Vagina (tissue), 2 donors: ENCODE data around the gene TRIM72. TPM values are rescaled to one million over a fixed set of nuclear protein-coding genes. Genes with fewer than 3 reads are reported as not detected.

ENCODE experiments used
- DNase-seq, 2 donors: peaks; one replicate each; pipeline ENCODE4 v3.0.0-alpha.2; 2017; ENCODE audit errors: extremely low spot score in 2 of 2
- H3K27ac ChIP-seq: fragments of 200-600 bp; sonication (generic); one replicate; pipeline ENCODE4 v1.5.1; 2019
- H3K27me3 ChIP-seq: fragments of 200-600 bp; sonication (generic); one replicate; pipeline ENCODE4 v1.5.1; 2019
- H3K36me3 ChIP-seq, 2 donors: fragments of 200-600 bp; sonication (generic); one replicate each; pipeline ENCODE4 v1.5.1; 2017 to 2019
- H3K4me1 ChIP-seq: fragments of 200-600 bp; sonication (generic); one replicate; pipeline ENCODE4 v1.5.1; 2019
- H3K4me3 ChIP-seq, 2 donors: fragments of 200-600 bp; sonication (generic); 1 replicate in 1 of 2; 2 replicates in 1 of 2; pipeline ENCODE4 v1.5.1; 2016 to 2019
- H3K9me3 ChIP-seq: fragments of 200-600 bp; sonication (generic); one replicate; pipeline ENCODE4 v1.5.1; 2019
- POLR2A ChIP-seq, 2 donors: fragments of 450-650 bp; IDR thresholded peaks; one replicate each; pipeline ENCODE4 v1.6.1; 2017; ENCODE audit warnings: antibody characterized with exemption in 2 of 2, mild to moderate bottlenecking in 2 of 2, moderate library complexity in 2 of 2
- POLR2AphosphoS5 ChIP-seq, 2 donors: sonication (generic); formaldehyde crosslinking; IDR thresholded peaks; one replicate each; pipeline ENCODE4 v1.9.0; 2017; ENCODE audit warnings: antibody characterized with exemption in 2 of 2, mild to moderate bottlenecking in 2 of 2, low read depth in 1 of 2; ENCODE audit not compliant: insufficient read depth in 1 of 2
- intact Hi-C: fragments of 100-400 bp; cut with DNase I; formaldehyde crosslinking; loops from one replicate; pipeline ENCODE4 v1.15.1; 2023
- total RNA-seq: library from RNA; depleted of rRNA; stranded (reverse); fragments of >200 nt; gene quantifications from one replicate; pipeline ENCODE4 v1.2.3, GENCODE V29; 2016
- TF ChIP-seq, protein P1 (sequence below), 3 experiments: fragments of 450-650 bp in 2 of 3; fragments of 200-600 bp in 1 of 3; sonication (generic) in 1 of 3; IDR thresholded peaks; one replicate each; pipeline ENCODE4 v1.5.1; 2017 to 2019; ENCODE audit warnings: antibody characterized with exemption in 3 of 3, mild to moderate bottlenecking in 2 of 3, moderate library complexity in 2 of 3

Gene TRIM72
- total RNA-seq, 1 donor from 2014 or later: not detected

GRCh38 chr16:31186930-31187807 lies 26.8 kb upstream of the TRIM72 start:
- H3K27me3 ChIP-seq: no peaks in the 10 kb centered on the region
- H3K4me1 ChIP-seq: peaks cover 24% of the 10 kb centered on the region
- no peaks in the 10 kb centered on the region for H3K9me3 ChIP-seq
- H3K36me3 ChIP-seq: peaks cover 4 to 99% of the 10 kb centered on the region in 2 donors
- TF ChIP-seq POLR2AphosphoS5 (IDR thresholded peaks at IDR 0.05; ENCODE audit: insufficient read depth in 1 of 2, low read depth in 1 of 2) (no peak), POLR2A (IDR thresholded peaks at IDR 0.05) (no peak)
- TF ChIP-seq, protein P1, sequence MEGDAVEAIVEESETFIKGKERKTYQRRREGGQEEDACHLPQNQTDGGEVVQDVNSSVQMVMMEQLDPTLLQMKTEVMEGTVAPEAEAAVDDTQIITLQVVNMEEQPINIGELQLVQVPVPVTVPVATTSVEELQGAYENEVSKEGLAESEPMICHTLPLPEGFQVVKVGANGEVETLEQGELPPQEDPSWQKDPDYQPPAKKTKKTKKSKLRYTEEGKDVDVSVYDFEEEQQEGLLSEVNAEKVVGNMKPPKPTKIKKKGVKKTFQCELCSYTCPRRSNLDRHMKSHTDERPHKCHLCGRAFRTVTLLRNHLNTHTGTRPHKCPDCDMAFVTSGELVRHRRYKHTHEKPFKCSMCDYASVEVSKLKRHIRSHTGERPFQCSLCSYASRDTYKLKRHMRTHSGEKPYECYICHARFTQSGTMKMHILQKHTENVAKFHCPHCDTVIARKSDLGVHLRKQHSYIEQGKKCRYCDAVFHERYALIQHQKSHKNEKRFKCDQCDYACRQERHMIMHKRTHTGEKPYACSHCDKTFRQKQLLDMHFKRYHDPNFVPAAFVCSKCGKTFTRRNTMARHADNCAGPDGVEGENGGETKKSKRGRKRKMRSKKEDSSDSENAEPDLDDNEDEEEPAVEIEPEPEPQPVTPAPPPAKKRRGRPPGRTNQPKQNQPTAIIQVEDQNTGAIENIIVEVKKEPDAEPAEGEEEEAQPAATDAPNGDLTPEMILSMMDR (IDR thresholded peaks at IDR 0.05): no peak
- DNase-seq: no peak
- intact Hi-C loops: loop anchor here (10.0 kb wide), 1 partner anchor 258 kb away; the partner anchor contains the start of gene ZNF843
- no peak overlapping the region for H3K4me3 ChIP-seq
- no peak overlapping the region for H3K27ac ChIP-seq

DNA sequence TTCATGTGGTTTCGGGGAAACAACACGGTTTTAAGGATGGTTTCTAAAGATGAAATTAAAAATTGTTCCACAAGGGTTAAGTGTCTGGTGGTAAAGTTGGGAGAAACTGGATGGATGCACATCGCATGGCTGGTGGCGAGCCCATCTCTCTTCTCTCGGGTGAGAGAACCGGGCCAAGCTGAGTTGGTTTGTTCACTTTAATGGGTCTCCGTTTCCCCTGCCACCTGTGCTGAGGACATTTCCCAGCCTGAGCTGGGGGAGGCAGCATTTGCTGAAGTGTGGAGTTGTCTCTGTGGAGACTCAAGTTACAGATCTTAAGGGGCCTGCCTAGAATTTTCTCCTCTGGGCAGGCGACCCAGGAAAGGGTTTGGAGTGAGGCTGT lies 26.1 kb upstream of the TRIM72 start:
- Histone ChIP-seq H3K9me3 (no peaks in the 10 kb centered on the region), H3K27me3 (no peaks in the 10 kb centered on the region), H3K27ac (no peak overlapping the region), H3K4me3 (no peak overlapping the region), H3K4me1 (peaks cover 18% of the 10 kb centered on the region), H3K36me3 (peaks cover 4 to 100% of the 10 kb centered on the region in 2 donors)
- no peak for DNase-seq
- TF ChIP-seq POLR2A (IDR thresholded peaks at IDR 0.05): no peak
- TF ChIP-seq, protein P1 (IDR thresholded peaks at IDR 0.05): no peak
- no peak for TF ChIP-seq POLR2AphosphoS5 (IDR thresholded peaks at IDR 0.05; ENCODE audit: insufficient read depth in 1 of 2, low read depth in 1 of 2)
- intact Hi-C loops: loop anchor here (10.0 kb wide), 1 partner anchor 257 kb away; the partner anchor contains the start of gene ZNF843

DNA sequence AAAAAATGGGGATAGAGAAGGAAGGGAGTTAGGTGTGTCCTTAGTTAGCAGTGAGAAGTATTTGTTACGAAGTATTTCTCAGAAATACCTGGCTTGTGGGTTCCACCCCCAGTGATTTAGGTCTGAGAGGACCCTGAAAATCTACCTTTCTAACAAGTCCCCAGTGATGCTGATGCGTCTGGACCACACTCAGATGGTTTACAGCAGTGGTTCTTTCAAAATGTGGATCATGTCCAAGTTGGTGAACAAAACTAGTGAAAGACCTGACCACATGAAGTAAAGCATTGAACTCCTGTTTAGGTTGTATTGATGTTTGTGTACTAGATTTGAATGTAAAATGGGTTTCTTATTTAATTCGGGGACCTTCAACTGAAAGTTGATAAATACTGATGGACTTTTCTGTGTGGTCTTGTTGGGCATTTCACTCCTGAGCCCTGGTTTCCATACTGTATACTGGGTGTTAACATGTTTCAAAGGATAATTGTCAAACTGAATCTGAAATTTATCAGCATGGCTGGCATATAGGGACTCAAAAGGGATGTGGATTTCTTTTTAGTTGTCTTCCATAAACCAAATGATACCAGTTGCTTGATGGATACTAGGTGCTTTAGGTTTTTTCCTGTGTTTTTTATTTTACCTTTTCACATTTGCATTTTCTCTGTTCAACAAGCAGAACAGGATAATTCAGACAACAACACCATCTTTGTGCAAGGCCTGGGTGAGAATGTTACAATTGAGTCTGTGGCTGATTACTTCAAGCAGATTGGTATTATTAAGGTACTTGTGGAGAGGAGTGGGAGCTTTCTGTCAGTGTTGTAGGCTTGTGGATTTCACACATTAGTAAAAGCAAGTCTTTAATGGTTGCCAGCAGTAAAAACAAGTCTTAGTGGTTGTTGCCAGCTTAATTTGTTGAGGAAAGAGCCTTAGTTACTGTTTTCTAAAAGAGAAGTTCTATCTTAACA lies 25.2 kb upstream of the TRIM72 start:
- no peak for DNase-seq
- intact Hi-C loops: loop anchor here (10.0 kb wide), 1 partner anchor 256 kb away; the partner anchor contains the start of gene ZNF843
- Histone ChIP-seq H3K27me3 (no peaks in the 10 kb centered on the region), H3K9me3 (no peaks in the 10 kb centered on the region), H3K4me1 (peaks cover 8% of the 10 kb centered on the region), H3K27ac (no peak overlapping the region), H3K36me3 (peaks cover 4 to 99% of the 10 kb centered on the region in 2 donors), H3K4me3 (no peak overlapping the region)
- no peak for TF ChIP-seq POLR2A (IDR thresholded peaks at IDR 0.05)
- TF ChIP-seq POLR2AphosphoS5 (IDR thresholded peaks at IDR 0.05; ENCODE audit: insufficient read depth in 1 of 2, low read depth in 1 of 2): no peak
- TF ChIP-seq, protein P1 (IDR thresholded peaks at IDR 0.05): no peak

- no peak for TF ChIP-seq POLR2AphosphoS5 (IDR thresholded peaks at IDR 0.05; ENCODE audit: insufficient read depth in 1 of 2, low read depth in 1 of 2)
- TF ChIP-seq, protein P1 (IDR thresholded peaks at IDR 0.05): no peak
- no peak for TF ChIP-seq POLR2A (IDR thresholded peaks at IDR 0.05)
- intact Hi-C loops: loop anchor here (10.0 kb wide), 1 partner anchor 255 kb away; the partner anchor contains the start of gene ZNF843
- H3K9me3 ChIP-seq: no peaks in the 10 kb centered on the region
- H3K4me1 ChIP-seq: peaks cover 2% of the 10 kb centered on the region
- H3K27me3 ChIP-seq: no peaks in the 10 kb centered on the region
- peaks cover 4 to 99% of the 10 kb centered on the region in 2 donors for H3K36me3 ChIP-seq
- no peak for DNase-seq
- no peak overlapping the region for H3K4me3 ChIP-seq
- no peak overlapping the region for H3K27ac ChIP-seq
Measured at GRCh38 chr16:31189412-31189778, 24.5 kb upstream of the TRIM72 start.
